ENCODE results near the gene TPO.

The TPO gene

GRCh38 chr2:1479346-1479745 lies 66.1 kb downstream of the TPO start:
- TF ChIP-seq POLR2AphosphoS5 (IDR thresholded peaks at IDR 0.05; ENCODE audit: low read depth, low read length) (no peak), REST (IDR thresholded peaks at IDR 0.05; ENCODE audit: insufficient read depth in 1 of 2, low read depth in 2 of 2, low read length in 2 of 2) (no peak), SIN3A (IDR thresholded peaks at IDR 0.05; ENCODE audit: borderline replicate concordance, insufficient read depth, low read length) (no peak), FOXP2 (optimal IDR thresholded peaks at IDR 0.05; ENCODE audit: borderline replicate concordance, extremely low read depth, extremely low read length, insufficient read depth) (no peak), TAF1 (IDR thresholded peaks at IDR 0.05; ENCODE audit: borderline replicate concordance, insufficient read depth, low read length) (no peak)

GRCh38 chr2:1480671-1481076 lies 67.4 kb downstream of the TPO start:
- TF ChIP-seq TAF1 (IDR thresholded peaks at IDR 0.05; ENCODE audit: borderline replicate concordance, insufficient read depth, low read length) (no peak), REST (IDR thresholded peaks at IDR 0.05; ENCODE audit: insufficient read depth in 1 of 2, low read depth in 2 of 2, low read length in 2 of 2) (no peak), POLR2AphosphoS5 (IDR thresholded peaks at IDR 0.05; ENCODE audit: low read depth, low read length) (no peak), SIN3A (IDR thresholded peaks at IDR 0.05; ENCODE audit: borderline replicate concordance, insufficient read depth, low read length) (no peak), FOXP2 (optimal IDR thresholded peaks at IDR 0.05; ENCODE audit: borderline replicate concordance, extremely low read depth, extremely low read length, insufficient read depth) (no peak)

- TF ChIP-seq POLR2AphosphoS5 (IDR thresholded peaks at IDR 0.05; ENCODE audit: low read depth, low read length) (no peak), FOXP2 (optimal IDR thresholded peaks at IDR 0.05; ENCODE audit: borderline replicate concordance, extremely low read depth, extremely low read length, insufficient read depth) (no peak), SIN3A (IDR thresholded peaks at IDR 0.05; ENCODE audit: borderline replicate concordance, insufficient read depth, low read length) (no peak), TAF1 (IDR thresholded peaks at IDR 0.05; ENCODE audit: borderline replicate concordance, insufficient read depth, low read length) (no peak), REST (IDR thresholded peaks at IDR 0.05; ENCODE audit: insufficient read depth in 1 of 2, low read depth in 2 of 2, low read length in 2 of 2) (no peak)
These were observed 68.4 kb downstream of the TPO start for GRCh38 chr2:1481406-1482252.

- TF ChIP-seq SIN3A (IDR thresholded peaks at IDR 0.05; ENCODE audit: borderline replicate concordance, insufficient read depth, low read length) (no peak), TAF1 (IDR thresholded peaks at IDR 0.05; ENCODE audit: borderline replicate concordance, insufficient read depth, low read length) (no peak), POLR2AphosphoS5 (IDR thresholded peaks at IDR 0.05; ENCODE audit: low read depth, low read length) (no peak), REST (IDR thresholded peaks at IDR 0.05; ENCODE audit: insufficient read depth in 1 of 2, low read depth in 2 of 2, low read length in 2 of 2) (no peak)
These were observed 69.0 kb downstream of the TPO start for GRCh38 chr2:1482253-1482675.

Measured in PFSK-1 (cell line).